NCI-H1105 treated with DMSO at 0.1 percent for 48 hours (cell line): ENCODE data around the gene HSD17B11.
"Not testable (repeated sequence)": the region's sequence is repeated elsewhere in the genome, so short reads cannot be mapped to it uniquely, and the experiment has no call there.

Experiments
- DNase-seq: peaks from one replicate; lab custom pipeline; 2025; lab: John Stamatoyannopoulos, UW

HSD17B11 gene

GRCh38 chr4:87305562-87305961 is 85.4 kb downstream of the HSD17B11 start:
- no peak for DNase-seq

GRCh38 chr4:87304745-87305432 is 86.1 kb downstream of the HSD17B11 start:
- DNase-seq: no peak

GRCh38 chr4:87299898-87300297 is 91.1 kb downstream of the HSD17B11 start:
- DNase-seq: no peak

- no peak for DNase-seq
Measured at GRCh38 chr4:87298362-87298761, 92.6 kb downstream of the HSD17B11 start.

GRCh38 chr4:87294911-87295310 is 96.1 kb downstream of the HSD17B11 start:
- not testable (repeated sequence) for DNase-seq

- DNase-seq: not testable (repeated sequence)
Measured at GRCh38 chr4:87293889-87294288, 97.1 kb downstream of the HSD17B11 start.

- DNase-seq: no peak
Measured at GRCh38 chr4:87286970-87287369, 104.0 kb downstream of the HSD17B11 start.
